Measurements from ENCODE around the gene KRTAP3-3. TPM values are rescaled to one million over a fixed set of nuclear protein-coding genes. Genes with fewer than 3 reads are reported as not detected.

KRTAP3-3 gene
- total and polyA plus RNA-seq, 4 experiments from 2014 or later = not detected

- no peak overlapping the region for H3K4me3 ChIP-seq (ENCODE audit: low read length in 2 of 2)
- no peak overlapping the region for H3K4me3 Mint-ChIP-seq
- CTCF ChIA-PET (ENCODE audit: partially characterized antibody) = interaction anchor here (0.6 to 2.3 kb wide), 4 partner anchors 10 to 92 kb away, joined by 3 to 6 read pairs (median 4); partner anchors contain the start of gene KRT39
- intact Hi-C loops (cut with micrococcal nuclease) = no loop called here
- H3K9me3 Mint-ChIP-seq = no peaks in the 10 kb centered on the region
- no peaks in the 10 kb centered on the region for H3K4me1 Mint-ChIP-seq
- H3K27me3 Mint-ChIP-seq = peaks cover 25 to 38% of the 10 kb centered on the region in 2 donors
- H3K4me1 ChIP-seq (ENCODE audit: insufficient read depth, low read length) = no peaks in the 10 kb centered on the region
- H3K36me3 ChIP-seq (ENCODE audit: insufficient read depth, low read length) = no peaks in the 10 kb centered on the region
- peaks cover 4% of the 10 kb centered on the region for H3K27me3 ChIP-seq (ENCODE audit: insufficient read depth, low read length)
- no peak overlapping the region for H3K27ac Mint-ChIP-seq
- H3K27ac ChIP-seq (ENCODE audit: low read depth, low read length) = no peak overlapping the region
- DNase-seq = no peak
- no peaks in the 10 kb centered on the region for H3K36me3 Mint-ChIP-seq
- POLR2A ChIA-PET (ENCODE audit: partially characterized antibody) = no interaction called here
- no peaks in the 10 kb centered on the region for H3K9me3 ChIP-seq (ENCODE audit: control insufficient read depth in 1 of 2, low read length in 2 of 2)
Observed at GRCh38 chr17:40952154-40952553, 41.8 kb downstream of the KRTAP3-3 start.

- Mint-ChIP-seq H3K9me3 (no peaks in the 10 kb centered on the region), H3K4me1 (no peaks in the 10 kb centered on the region), H3K4me3 (no peak overlapping the region), H3K27me3 (peaks cover 29 to 49% of the 10 kb centered on the region in 2 donors), H3K27ac (no peak overlapping the region), H3K36me3 (no peaks in the 10 kb centered on the region)
- Histone ChIP-seq H3K4me3 (ENCODE audit: low read length in 2 of 2) (no peak overlapping the region), H3K36me3 (ENCODE audit: insufficient read depth, low read length) (no peaks in the 10 kb centered on the region), H3K4me1 (ENCODE audit: insufficient read depth, low read length) (no peaks in the 10 kb centered on the region), H3K27me3 (ENCODE audit: insufficient read depth, low read length) (peaks cover 4% of the 10 kb centered on the region), H3K27ac (ENCODE audit: low read depth, low read length) (no peak overlapping the region), H3K9me3 (ENCODE audit: control insufficient read depth in 1 of 2, low read length in 2 of 2) (no peaks in the 10 kb centered on the region)
- intact Hi-C loops (cut with micrococcal nuclease) = no loop called here
- ChIA-PET CTCF (ENCODE audit: partially characterized antibody) (no interaction called here), POLR2A (ENCODE audit: partially characterized antibody) (no interaction called here)
- DNase-seq = no peak
Observed at GRCh38 chr17:40951011-40951622, 42.8 kb downstream of the KRTAP3-3 start.

- ChIA-PET POLR2A (ENCODE audit: partially characterized antibody) (no interaction called here), CTCF (ENCODE audit: partially characterized antibody) (no interaction called here)
- Mint-ChIP-seq H3K27me3 (peaks cover 30 to 56% of the 10 kb centered on the region in 2 donors), H3K9me3 (no peaks in the 10 kb centered on the region), H3K36me3 (no peaks in the 10 kb centered on the region), H3K4me1 (no peaks in the 10 kb centered on the region), H3K27ac (no peak overlapping the region), H3K4me3 (peak overlapping the region in 1 of 8 donors; percentile 1)
- Histone ChIP-seq H3K4me1 (ENCODE audit: insufficient read depth, low read length) (no peaks in the 10 kb centered on the region), H3K4me3 (ENCODE audit: low read length in 2 of 2) (no peak overlapping the region), H3K36me3 (ENCODE audit: insufficient read depth, low read length) (no peaks in the 10 kb centered on the region), H3K27me3 (ENCODE audit: insufficient read depth, low read length) (peaks cover 4% of the 10 kb centered on the region), H3K9me3 (ENCODE audit: control insufficient read depth in 1 of 2, low read length in 2 of 2) (no peaks in the 10 kb centered on the region), H3K27ac (ENCODE audit: low read depth, low read length) (no peak overlapping the region)
- intact Hi-C loops (cut with micrococcal nuclease) = no loop called here
- DNase-seq = no peak
Observed at GRCh38 chr17:40950176-40950575, 43.8 kb downstream of the KRTAP3-3 start.

- Mint-ChIP-seq H3K36me3 (no peaks in the 10 kb centered on the region), H3K27ac (no peak overlapping the region), H3K9me3 (no peaks in the 10 kb centered on the region), H3K4me1 (no peaks in the 10 kb centered on the region), H3K4me3 (no peak overlapping the region), H3K27me3 (peaks cover 28 to 60% of the 10 kb centered on the region in 2 donors)
- no peaks in the 10 kb centered on the region for H3K9me3 ChIP-seq (ENCODE audit: control insufficient read depth in 1 of 2, low read length in 2 of 2)
- intact Hi-C loops (cut with micrococcal nuclease) = no loop called here
- CTCF ChIA-PET (ENCODE audit: partially characterized antibody) = no interaction called here
- H3K4me3 ChIP-seq (ENCODE audit: low read length in 2 of 2) = no peak overlapping the region
- no peak overlapping the region for H3K27ac ChIP-seq (ENCODE audit: low read depth, low read length)
- H3K36me3 ChIP-seq (ENCODE audit: insufficient read depth, low read length) = no peaks in the 10 kb centered on the region
- H3K4me1 ChIP-seq (ENCODE audit: insufficient read depth, low read length) = no peaks in the 10 kb centered on the region
- POLR2A ChIA-PET (ENCODE audit: partially characterized antibody) = no interaction called here
- no peak for DNase-seq
- H3K27me3 ChIP-seq (ENCODE audit: insufficient read depth, low read length) = peaks cover 4% of the 10 kb centered on the region
Observed at GRCh38 chr17:40949418-40949817, 44.5 kb downstream of the KRTAP3-3 start.

GRCh38 chr17:40947929-40948328 is 46.0 kb downstream of the KRTAP3-3 start:
- H3K36me3 ChIP-seq (ENCODE audit: insufficient read depth, low read length) = no peaks in the 10 kb centered on the region
- H3K27me3 ChIP-seq (ENCODE audit: insufficient read depth, low read length) = no peaks in the 10 kb centered on the region
- Mint-ChIP-seq H3K27me3 (peaks cover 27 to 62% of the 10 kb centered on the region in 2 donors), H3K36me3 (no peaks in the 10 kb centered on the region), H3K4me1 (no peaks in the 10 kb centered on the region), H3K27ac (no peak overlapping the region), H3K9me3 (no peaks in the 10 kb centered on the region), H3K4me3 (no peak overlapping the region)
- H3K4me3 ChIP-seq (ENCODE audit: low read length in 2 of 2) = no peak overlapping the region
- intact Hi-C loops (cut with micrococcal nuclease) = no loop called here
- ChIA-PET POLR2A (ENCODE audit: partially characterized antibody) (no interaction called here), CTCF (ENCODE audit: partially characterized antibody) (no interaction called here)
- no peaks in the 10 kb centered on the region for H3K4me1 ChIP-seq (ENCODE audit: insufficient read depth, low read length)
- H3K9me3 ChIP-seq (ENCODE audit: control insufficient read depth in 1 of 2, low read length in 2 of 2) = no peaks in the 10 kb centered on the region
- H3K27ac ChIP-seq (ENCODE audit: low read depth, low read length) = no peak overlapping the region
- no peak for DNase-seq

GRCh38 chr17:40945414-40945813 is 48.5 kb downstream of the KRTAP3-3 start:
- H3K4me3 Mint-ChIP-seq = no peak overlapping the region
- no peaks in the 10 kb centered on the region for H3K9me3 Mint-ChIP-seq
- ChIA-PET CTCF (ENCODE audit: partially characterized antibody) (interaction anchor here (1.1 kb wide), 1 partner anchor 16 kb away, joined by 4 read pairs; no protein-coding TSS in a partner anchor), POLR2A (ENCODE audit: partially characterized antibody) (no interaction called here)
- Histone ChIP-seq H3K27ac (ENCODE audit: low read depth, low read length) (no peak overlapping the region), H3K9me3 (ENCODE audit: control insufficient read depth in 1 of 2, low read length in 2 of 2) (no peaks in the 10 kb centered on the region), H3K27me3 (ENCODE audit: insufficient read depth, low read length) (no peaks in the 10 kb centered on the region), H3K4me3 (ENCODE audit: low read length in 2 of 2) (no peak overlapping the region), H3K4me1 (ENCODE audit: insufficient read depth, low read length) (no peaks in the 10 kb centered on the region), H3K36me3 (ENCODE audit: insufficient read depth, low read length) (no peaks in the 10 kb centered on the region)
- H3K36me3 Mint-ChIP-seq = no peaks in the 10 kb centered on the region
- peaks cover 23 to 58% of the 10 kb centered on the region in 2 donors for H3K27me3 Mint-ChIP-seq
- intact Hi-C loops (cut with micrococcal nuclease) = no loop called here
- no peak overlapping the region for H3K27ac Mint-ChIP-seq
- no peaks in the 10 kb centered on the region for H3K4me1 Mint-ChIP-seq
- DNase-seq = no peak

GRCh38 chr17:40944531-40944930 is 49.4 kb downstream of the KRTAP3-3 start:
- DNase-seq = no peak
- no peaks in the 10 kb centered on the region for H3K27me3 ChIP-seq (ENCODE audit: insufficient read depth, low read length)
- no peaks in the 10 kb centered on the region for H3K36me3 ChIP-seq (ENCODE audit: insufficient read depth, low read length)
- no peak overlapping the region for H3K4me3 ChIP-seq (ENCODE audit: low read length in 2 of 2)
- Mint-ChIP-seq H3K27ac (peak overlapping the region in 1 of 7 donors; percentile 26), H3K36me3 (no peaks in the 10 kb centered on the region), H3K4me1 (no peaks in the 10 kb centered on the region), H3K9me3 (no peaks in the 10 kb centered on the region), H3K4me3 (no peak overlapping the region), H3K27me3 (peaks cover 24 to 53% of the 10 kb centered on the region in 2 donors)
- ChIA-PET POLR2A (ENCODE audit: partially characterized antibody) (no interaction called here), CTCF (ENCODE audit: partially characterized antibody) (interaction anchor here (1.1 to 1.4 kb wide), 2 partner anchors 17 to 19 kb away, joined by 4 to 5 read pairs; no protein-coding TSS in a partner anchor)
- H3K4me1 ChIP-seq (ENCODE audit: insufficient read depth, low read length) = no peaks in the 10 kb centered on the region
- no peak overlapping the region for H3K27ac ChIP-seq (ENCODE audit: low read depth, low read length)
- H3K9me3 ChIP-seq (ENCODE audit: control insufficient read depth in 1 of 2, low read length in 2 of 2) = no peaks in the 10 kb centered on the region
- intact Hi-C loops (cut with micrococcal nuclease) = no loop called here

Data from CD4-positive, alpha-beta memory T cell (primary cell).